SK-N-SH treated with all-trans-retinoic acid at 6 μM for 48 hours (cell line): ENCODE results near the gene CCNE1.

Source experiments
- ATAC-seq: fragments of 200-7000 bp; cut with Tn5 transposase; 3 replicates; pipeline ENCODE4 v1.9.1; 2020; ENCODE audit warnings: mild to moderate bottlenecking, moderate library complexity
- ARNTL ChIP-seq: fragments of 450-650 bp; formaldehyde crosslinking; IDR thresholded peaks from 2 replicates; pipeline ENCODE4 v1.5.0; 2020; ENCODE audit warnings: low read depth, mild to moderate bottlenecking, moderate library complexity, borderline replicate concordance
- BACH2 ChIP-seq: fragments of 250-450 bp; sonication (Bioruptor Pico); IDR thresholded peaks from 2 replicates; pipeline ENCODE4 v1.9.0; 2021; ENCODE audit warnings: mild to moderate bottlenecking, borderline replicate concordance
- CSDC2 ChIP-seq: fragments of 250-450 bp; sonication (Bioruptor Pico); IDR thresholded peaks from 2 replicates; pipeline ENCODE4 v1.5.0; 2020; ENCODE audit warnings: mild to moderate bottlenecking, moderate library complexity
- ESRRG ChIP-seq: fragments of 250-450 bp; sonication (Bioruptor Pico); IDR thresholded peaks from 2 replicates; pipeline ENCODE4 v1.6.1; 2021; ENCODE audit warnings: mild to moderate bottlenecking
- GLIS3 ChIP-seq: fragments of 250-450 bp; sonication (Bioruptor Pico); IDR thresholded peaks from 2 replicates; pipeline ENCODE4 v1.5.0; 2020; ENCODE audit warnings: mild to moderate bottlenecking, moderate library complexity
- ISL1 ChIP-seq: fragments of 250-450 bp; sonication (Bioruptor Pico); IDR thresholded peaks from 2 replicates; pipeline ENCODE4 v2.1.2; 2022; ENCODE audit warnings: mild to moderate bottlenecking, moderate library complexity
- OSR1 ChIP-seq: fragments of 250-450 bp; sonication (Bioruptor Pico); IDR thresholded peaks from 2 replicates; pipeline ENCODE4 v1.8.0; 2022; ENCODE audit warnings: moderate library complexity, mild to moderate bottlenecking, inconsistent platforms
- RARB ChIP-seq: fragments of 250-450 bp; sonication (Bioruptor Pico); IDR thresholded peaks from 2 replicates; pipeline ENCODE4 v1.8.0; 2021; ENCODE audit warnings: mild to moderate bottlenecking, moderate library complexity
- SNAI2 ChIP-seq: fragments of 250-450 bp; sonication (Bioruptor Pico); IDR thresholded peaks from 2 replicates; pipeline ENCODE4 v1.5.0; 2020; ENCODE audit warnings: mild to moderate bottlenecking, moderate library complexity
- TCF4 ChIP-seq: fragments of 250-450 bp; sonication (Bioruptor Pico); IDR thresholded peaks from 2 replicates; pipeline ENCODE4 v1.8.0; 2021; ENCODE audit warnings: mild to moderate bottlenecking, moderate library complexity, borderline replicate concordance
- TOX ChIP-seq: fragments of 250-450 bp; sonication (Bioruptor Pico); IDR thresholded peaks from 2 replicates; pipeline ENCODE4 v1.8.0; 2021; ENCODE audit warnings: mild to moderate bottlenecking, moderate library complexity, borderline replicate concordance
- ZC3H10 ChIP-seq: fragments of 250-450 bp; sonication (Bioruptor Pico); IDR thresholded peaks from 2 replicates; pipeline ENCODE4 v1.5.1; 2021; ENCODE audit warnings: mild to moderate bottlenecking, moderate library complexity
- ZFP3 ChIP-seq: fragments of 250-450 bp; sonication (Bioruptor Pico); IDR thresholded peaks from 2 replicates; pipeline ENCODE4 v1.5.0; 2020; ENCODE audit warnings: mild to moderate bottlenecking, moderate library complexity
- ZFP30 ChIP-seq: fragments of 450-650 bp; formaldehyde crosslinking; IDR thresholded peaks from 2 replicates; pipeline ENCODE4 v1.5.0; 2022; ENCODE audit warnings: mild to moderate bottlenecking, moderate library complexity
- ZNF565 ChIP-seq: fragments of 450-650 bp; formaldehyde crosslinking; conservative IDR thresholded peaks from 2 replicates; pipeline ENCODE4 v1.5.0; 2020; ENCODE audit warnings: low read depth, mild to moderate bottlenecking, moderate library complexity
- ZNF8 ChIP-seq: fragments of 450-650 bp; formaldehyde crosslinking; IDR thresholded peaks from 2 replicates; pipeline ENCODE4 v1.5.0; 2020; ENCODE audit warnings: mild to moderate bottlenecking, moderate library complexity
- TF ChIP-seq, protein P1 (sequence below): fragments of 250-450 bp; sonication (Bioruptor Pico); IDR thresholded peaks from 2 replicates; pipeline ENCODE4 v1.5.0; 2020; ENCODE audit warnings: mild to moderate bottlenecking, moderate library complexity
- TF ChIP-seq, protein P2 (sequence below): fragments of 250-450 bp; sonication (Bioruptor Pico); IDR thresholded peaks from 2 replicates; pipeline ENCODE4 v1.8.0; 2021; ENCODE audit warnings: low read depth, mild to moderate bottlenecking, moderate library complexity, borderline replicate concordance
- TF ChIP-seq, protein P3 (sequence below): fragments of 250-450 bp; sonication (Bioruptor Pico); IDR thresholded peaks from 2 replicates; pipeline ENCODE4 v1.8.0; 2020; ENCODE audit warnings: mild to moderate bottlenecking, moderate library complexity, borderline replicate concordance

CCNE1 gene

DNA sequence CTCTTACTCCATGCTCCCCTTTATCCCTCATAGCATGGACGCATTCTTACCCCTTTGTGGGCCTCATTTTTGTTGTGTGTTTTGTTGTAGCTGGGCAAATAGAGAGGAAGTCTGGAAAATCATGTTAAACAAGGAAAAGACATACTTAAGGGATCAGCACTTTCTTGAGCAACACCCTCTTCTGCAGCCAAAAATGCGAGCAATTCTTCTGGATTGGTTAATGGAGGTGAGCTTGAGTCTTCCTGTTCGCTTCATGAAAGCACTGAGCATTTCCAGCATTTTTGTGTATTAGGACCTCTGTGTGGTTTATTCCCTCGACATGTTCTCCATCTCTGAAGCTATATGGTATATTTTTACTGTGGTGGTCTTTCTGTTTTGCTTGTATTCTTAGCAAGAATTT is 5.5 kb downstream of the CCNE1 start:
- ATAC-seq, result no peak
- TF ChIP-seq ZFP3 (CRISPR knock-in tag), result no peak
- TF ChIP-seq, protein P1, sequence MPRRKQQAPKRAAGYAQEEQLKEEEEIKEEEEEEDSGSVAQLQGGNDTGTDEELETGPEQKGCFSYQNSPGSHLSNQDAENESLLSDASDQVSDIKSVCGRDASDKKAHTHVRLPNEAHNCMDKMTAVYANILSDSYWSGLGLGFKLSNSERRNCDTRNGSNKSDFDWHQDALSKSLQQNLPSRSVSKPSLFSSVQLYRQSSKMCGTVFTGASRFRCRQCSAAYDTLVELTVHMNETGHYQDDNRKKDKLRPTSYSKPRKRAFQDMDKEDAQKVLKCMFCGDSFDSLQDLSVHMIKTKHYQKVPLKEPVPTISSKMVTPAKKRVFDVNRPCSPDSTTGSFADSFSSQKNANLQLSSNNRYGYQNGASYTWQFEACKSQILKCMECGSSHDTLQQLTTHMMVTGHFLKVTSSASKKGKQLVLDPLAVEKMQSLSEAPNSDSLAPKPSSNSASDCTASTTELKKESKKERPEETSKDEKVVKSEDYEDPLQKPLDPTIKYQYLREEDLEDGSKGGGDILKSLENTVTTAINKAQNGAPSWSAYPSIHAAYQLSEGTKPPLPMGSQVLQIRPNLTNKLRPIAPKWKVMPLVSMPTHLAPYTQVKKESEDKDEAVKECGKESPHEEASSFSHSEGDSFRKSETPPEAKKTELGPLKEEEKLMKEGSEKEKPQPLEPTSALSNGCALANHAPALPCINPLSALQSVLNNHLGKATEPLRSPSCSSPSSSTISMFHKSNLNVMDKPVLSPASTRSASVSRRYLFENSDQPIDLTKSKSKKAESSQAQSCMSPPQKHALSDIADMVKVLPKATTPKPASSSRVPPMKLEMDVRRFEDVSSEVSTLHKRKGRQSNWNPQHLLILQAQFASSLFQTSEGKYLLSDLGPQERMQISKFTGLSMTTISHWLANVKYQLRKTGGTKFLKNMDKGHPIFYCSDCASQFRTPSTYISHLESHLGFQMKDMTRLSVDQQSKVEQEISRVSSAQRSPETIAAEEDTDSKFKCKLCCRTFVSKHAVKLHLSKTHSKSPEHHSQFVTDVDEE (CRISPR knock-in tag), result no peak

DNA sequence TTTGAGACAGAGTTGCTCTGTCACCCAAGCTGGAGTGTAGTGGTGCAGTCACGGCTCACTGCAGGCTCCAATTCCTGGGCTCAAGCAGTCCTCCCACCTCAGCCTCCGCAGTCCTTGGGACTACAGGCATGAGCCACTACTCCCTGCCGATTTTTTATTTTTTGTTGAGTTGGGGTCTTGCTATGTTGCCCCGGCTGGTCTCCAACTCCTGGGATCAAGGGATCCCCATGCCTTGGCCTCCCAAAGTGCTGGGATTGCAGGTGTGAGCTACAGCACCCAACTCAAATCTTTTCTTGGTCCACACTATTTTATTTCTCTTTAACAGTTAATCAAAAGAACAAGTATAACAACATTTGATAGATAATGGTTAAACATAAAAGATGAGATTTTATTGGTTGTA is 7.5 kb downstream of the CCNE1 start:
- no peak for TF ChIP-seq ZFP30 (CRISPR knock-in tag)
- no peak for TF ChIP-seq TOX (CRISPR knock-in tag)
- TF ChIP-seq SNAI2, result no peak
- no peak for TF ChIP-seq ARNTL
- no peak for TF ChIP-seq ESRRG (CRISPR knock-in tag)
- no peak for TF ChIP-seq ISL1 (CRISPR knock-in tag)
- no peak for TF ChIP-seq BACH2
- ATAC-seq, result no peak

DNA sequence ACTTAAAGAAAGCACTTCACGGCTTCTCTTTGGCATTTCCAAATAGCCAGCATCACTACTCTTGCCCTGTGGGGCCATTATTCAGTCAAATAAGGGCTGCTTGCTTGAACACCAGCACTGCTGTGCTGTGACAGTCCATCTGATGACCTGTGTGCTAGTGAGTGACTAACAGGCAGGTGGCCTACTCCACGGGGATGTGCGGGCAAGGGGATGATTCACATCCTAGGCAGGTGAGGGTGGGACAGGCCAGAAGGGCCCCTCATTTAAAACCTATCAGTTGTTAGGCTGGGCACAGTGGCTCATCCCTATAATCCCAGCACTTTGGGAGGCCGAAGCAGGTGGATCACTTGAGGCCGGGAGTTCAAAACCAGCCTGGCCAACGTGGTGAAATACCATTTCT is 8.2 kb downstream of the CCNE1 start:
- TF ChIP-seq TCF4 (CRISPR knock-in tag) (no peak), ZC3H10 (CRISPR knock-in tag) (no peak), RARB (CRISPR knock-in tag) (no peak), BACH2 (no peak), OSR1 (CRISPR knock-in tag) (no peak), TOX (CRISPR knock-in tag) (no peak), GLIS3 (CRISPR knock-in tag) (no peak), CSDC2 (CRISPR knock-in tag) (no peak), ARNTL (no peak), ZFP3 (CRISPR knock-in tag) (no peak), ZNF565 (CRISPR knock-in tag) (no peak)
- TF ChIP-seq, protein P2, sequence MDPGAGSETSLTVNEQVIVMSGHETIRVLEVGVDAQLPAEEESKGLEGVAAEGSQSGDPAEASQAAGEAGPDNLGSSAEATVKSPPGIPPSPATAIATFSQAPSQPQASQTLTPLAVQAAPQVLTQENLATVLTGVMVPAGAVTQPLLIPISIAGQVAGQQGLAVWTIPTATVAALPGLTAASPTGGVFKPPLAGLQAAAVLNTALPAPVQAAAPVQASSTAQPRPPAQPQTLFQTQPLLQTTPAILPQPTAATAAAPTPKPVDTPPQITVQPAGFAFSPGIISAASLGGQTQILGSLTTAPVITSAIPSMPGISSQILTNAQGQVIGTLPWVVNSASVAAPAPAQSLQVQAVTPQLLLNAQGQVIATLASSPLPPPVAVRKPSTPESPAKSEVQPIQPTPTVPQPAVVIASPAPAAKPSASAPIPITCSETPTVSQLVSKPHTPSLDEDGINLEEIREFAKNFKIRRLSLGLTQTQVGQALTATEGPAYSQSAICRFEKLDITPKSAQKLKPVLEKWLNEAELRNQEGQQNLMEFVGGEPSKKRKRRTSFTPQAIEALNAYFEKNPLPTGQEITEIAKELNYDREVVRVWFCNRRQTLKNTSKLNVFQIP (CRISPR knock-in tag), result no peak
- TF ChIP-seq, protein P3, sequence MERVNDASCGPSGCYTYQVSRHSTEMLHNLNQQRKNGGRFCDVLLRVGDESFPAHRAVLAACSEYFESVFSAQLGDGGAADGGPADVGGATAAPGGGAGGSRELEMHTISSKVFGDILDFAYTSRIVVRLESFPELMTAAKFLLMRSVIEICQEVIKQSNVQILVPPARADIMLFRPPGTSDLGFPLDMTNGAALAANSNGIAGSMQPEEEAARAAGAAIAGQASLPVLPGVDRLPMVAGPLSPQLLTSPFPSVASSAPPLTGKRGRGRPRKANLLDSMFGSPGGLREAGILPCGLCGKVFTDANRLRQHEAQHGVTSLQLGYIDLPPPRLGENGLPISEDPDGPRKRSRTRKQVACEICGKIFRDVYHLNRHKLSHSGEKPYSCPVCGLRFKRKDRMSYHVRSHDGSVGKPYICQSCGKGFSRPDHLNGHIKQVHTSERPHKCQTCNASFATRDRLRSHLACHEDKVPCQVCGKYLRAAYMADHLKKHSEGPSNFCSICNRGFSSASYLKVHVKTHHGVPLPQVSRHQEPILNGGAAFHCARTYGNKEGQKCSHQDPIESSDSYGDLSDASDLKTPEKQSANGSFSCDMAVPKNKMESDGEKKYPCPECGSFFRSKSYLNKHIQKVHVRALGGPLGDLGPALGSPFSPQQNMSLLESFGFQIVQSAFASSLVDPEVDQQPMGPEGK (CRISPR knock-in tag), result no peak
- TF ChIP-seq, protein P1 (CRISPR knock-in tag), result no peak
- TF ChIP-seq, all 23 proteins: peak for 0
- ATAC-seq, result no peak

DNA sequence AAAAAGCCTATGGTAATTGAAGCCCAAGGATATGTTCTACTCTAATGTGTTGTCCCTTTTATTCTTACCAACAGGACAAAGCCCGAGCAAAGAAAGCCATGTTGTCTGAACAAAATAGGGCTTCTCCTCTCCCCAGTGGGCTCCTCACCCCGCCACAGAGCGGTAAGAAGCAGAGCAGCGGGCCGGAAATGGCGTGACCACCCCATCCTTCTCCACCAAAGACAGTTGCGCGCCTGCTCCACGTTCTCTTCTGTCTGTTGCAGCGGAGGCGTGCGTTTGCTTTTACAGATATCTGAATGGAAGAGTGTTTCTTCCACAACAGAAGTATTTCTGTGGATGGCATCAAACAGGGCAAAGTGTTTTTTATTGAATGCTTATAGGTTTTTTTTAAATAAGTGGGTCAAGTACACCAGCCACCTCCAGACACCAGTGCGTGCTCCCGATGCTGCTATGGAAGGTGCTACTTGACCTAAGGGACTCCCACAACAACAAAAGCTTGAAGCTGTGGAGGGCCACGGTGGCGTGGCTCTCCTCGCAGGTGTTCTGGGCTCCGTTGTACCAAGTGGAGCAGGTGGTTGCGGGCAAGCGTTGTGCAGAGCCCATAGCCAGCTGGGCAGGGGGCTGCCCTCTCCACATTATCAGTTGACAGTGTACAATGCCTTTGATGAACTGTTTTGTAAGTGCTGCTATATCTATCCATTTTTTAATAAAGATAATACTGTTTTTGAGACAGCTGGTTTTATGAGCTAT is 12.0 kb downstream of the CCNE1 start:
- no peak for ATAC-seq
- TF ChIP-seq ESRRG (CRISPR knock-in tag) (no peak), TOX (CRISPR knock-in tag) (no peak), GLIS3 (CRISPR knock-in tag) (no peak), ZNF565 (CRISPR knock-in tag) (no peak), ZFP30 (CRISPR knock-in tag) (no peak), ZNF8 (CRISPR knock-in tag) (no peak), BACH2 (no peak)
- TF ChIP-seq, protein P2 (CRISPR knock-in tag), result no peak
- TF ChIP-seq, protein P1 (CRISPR knock-in tag), result no peak
